WTC11 (cell line): ENCODE results near the gene KLLN.
"Not testable (repeated sequence)": the region's sequence is repeated elsewhere in the genome, so short reads cannot be mapped to it uniquely, and the experiment has no call there.

ENCODE experiments used
- E2F4 ChIP-seq: sonication (generic); formaldehyde crosslinking; IDR thresholded peaks from 2 replicates; pipeline ENCODE4 v1.8.1; 2022; ENCODE audit warnings: low read depth, mild to moderate bottlenecking, moderate library complexity, missing genetic modification reagents, borderline replicate concordance
- ESRRA ChIP-seq: sonication (generic); formaldehyde crosslinking; IDR thresholded peaks from 2 replicates; pipeline ENCODE4 v1.8.1; 2022; ENCODE audit warnings: mild to moderate bottlenecking, missing genetic modification reagents, borderline replicate concordance
- MAX ChIP-seq: sonication (generic); formaldehyde crosslinking; IDR thresholded peaks from 2 replicates; pipeline ENCODE4 v1.8.0; 2022; ENCODE audit warnings: mild to moderate bottlenecking, missing genetic modification reagents
- MLX ChIP-seq: sonication (generic); formaldehyde crosslinking; IDR thresholded peaks from 2 replicates; pipeline ENCODE4 v1.8.1; 2023; ENCODE audit warnings: mild to moderate bottlenecking, missing genetic modification reagents, moderate library complexity
- MYBL2 ChIP-seq: sonication (generic); formaldehyde crosslinking; IDR thresholded peaks from 2 replicates; pipeline ENCODE4 v1.8.1; 2023; ENCODE audit warnings: mild to moderate bottlenecking, moderate library complexity, missing genetic modification reagents
- NFATC4 ChIP-seq: fragments of 250-450 bp; sonication (Bioruptor Pico); IDR thresholded peaks from 2 replicates; pipeline ENCODE4 v1.9.0; 2021; ENCODE audit warnings: mild to moderate bottlenecking
- SMAD4 ChIP-seq: sonication (generic); formaldehyde crosslinking; IDR thresholded peaks from 2 replicates; pipeline ENCODE4 v1.8.0; 2022; ENCODE audit warnings: mild to moderate bottlenecking, missing genetic modification reagents
- TCF7 ChIP-seq: sonication (generic); formaldehyde crosslinking; IDR thresholded peaks from 2 replicates; pipeline ENCODE4 v1.8.0; 2022; ENCODE audit warnings: mild to moderate bottlenecking, low read depth, missing genetic modification reagents, moderate library complexity
- ZNF138 ChIP-seq: sonication (generic); formaldehyde crosslinking; conservative IDR thresholded peaks from 2 replicates; pipeline ENCODE4 v1.8.1; 2022; ENCODE audit warnings: mild to moderate bottlenecking, moderate library complexity, missing genetic modification reagents
- TF ChIP-seq, protein P1 (sequence below): sonication (generic); formaldehyde crosslinking; IDR thresholded peaks from 2 replicates; pipeline ENCODE4 v1.8.1; 2023; ENCODE audit warnings: mild to moderate bottlenecking, missing genetic modification reagents, moderate library complexity
- TF ChIP-seq, protein P2 (sequence below): sonication (generic); formaldehyde crosslinking; IDR thresholded peaks from 2 replicates; pipeline ENCODE4 v1.8.1; 2022; ENCODE audit warnings: low read depth, missing genetic modification reagents, borderline replicate concordance
- TF ChIP-seq, protein P3 (sequence below): fragments of 200-600 bp; IDR thresholded peaks from 2 replicates; pipeline ENCODE4 v1.8.0; 2022; ENCODE audit warnings: antibody characterized with exemption

GRCh38 chr10:87881373-87882059, 18.2 kb upstream of the KLLN start:
- TF ChIP-seq MYBL2; ESRRA (CRISPR knock-in tag); MLX (CRISPR knock-in tag); TCF7; ZNF138 (CRISPR knock-in tag); MAX (CRISPR knock-in tag); NFATC4 (CRISPR knock-in tag); E2F4; SMAD4 (CRISPR knock-in tag): not testable (repeated sequence)
- TF ChIP-seq, protein P1, sequence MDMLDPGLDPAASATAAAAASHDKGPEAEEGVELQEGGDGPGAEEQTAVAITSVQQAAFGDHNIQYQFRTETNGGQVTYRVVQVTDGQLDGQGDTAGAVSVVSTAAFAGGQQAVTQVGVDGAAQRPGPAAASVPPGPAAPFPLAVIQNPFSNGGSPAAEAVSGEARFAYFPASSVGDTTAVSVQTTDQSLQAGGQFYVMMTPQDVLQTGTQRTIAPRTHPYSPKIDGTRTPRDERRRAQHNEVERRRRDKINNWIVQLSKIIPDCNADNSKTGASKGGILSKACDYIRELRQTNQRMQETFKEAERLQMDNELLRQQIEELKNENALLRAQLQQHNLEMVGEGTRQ (CRISPR knock-in tag), result not testable (repeated sequence)
- TF ChIP-seq, protein P2, sequence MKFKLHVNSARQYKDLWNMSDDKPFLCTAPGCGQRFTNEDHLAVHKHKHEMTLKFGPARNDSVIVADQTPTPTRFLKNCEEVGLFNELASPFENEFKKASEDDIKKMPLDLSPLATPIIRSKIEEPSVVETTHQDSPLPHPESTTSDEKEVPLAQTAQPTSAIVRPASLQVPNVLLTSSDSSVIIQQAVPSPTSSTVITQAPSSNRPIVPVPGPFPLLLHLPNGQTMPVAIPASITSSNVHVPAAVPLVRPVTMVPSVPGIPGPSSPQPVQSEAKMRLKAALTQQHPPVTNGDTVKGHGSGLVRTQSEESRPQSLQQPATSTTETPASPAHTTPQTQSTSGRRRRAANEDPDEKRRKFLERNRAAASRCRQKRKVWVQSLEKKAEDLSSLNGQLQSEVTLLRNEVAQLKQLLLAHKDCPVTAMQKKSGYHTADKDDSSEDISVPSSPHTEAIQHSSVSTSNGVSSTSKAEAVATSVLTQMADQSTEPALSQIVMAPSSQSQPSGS, result not testable (repeated sequence)
- TF ChIP-seq, protein P3, sequence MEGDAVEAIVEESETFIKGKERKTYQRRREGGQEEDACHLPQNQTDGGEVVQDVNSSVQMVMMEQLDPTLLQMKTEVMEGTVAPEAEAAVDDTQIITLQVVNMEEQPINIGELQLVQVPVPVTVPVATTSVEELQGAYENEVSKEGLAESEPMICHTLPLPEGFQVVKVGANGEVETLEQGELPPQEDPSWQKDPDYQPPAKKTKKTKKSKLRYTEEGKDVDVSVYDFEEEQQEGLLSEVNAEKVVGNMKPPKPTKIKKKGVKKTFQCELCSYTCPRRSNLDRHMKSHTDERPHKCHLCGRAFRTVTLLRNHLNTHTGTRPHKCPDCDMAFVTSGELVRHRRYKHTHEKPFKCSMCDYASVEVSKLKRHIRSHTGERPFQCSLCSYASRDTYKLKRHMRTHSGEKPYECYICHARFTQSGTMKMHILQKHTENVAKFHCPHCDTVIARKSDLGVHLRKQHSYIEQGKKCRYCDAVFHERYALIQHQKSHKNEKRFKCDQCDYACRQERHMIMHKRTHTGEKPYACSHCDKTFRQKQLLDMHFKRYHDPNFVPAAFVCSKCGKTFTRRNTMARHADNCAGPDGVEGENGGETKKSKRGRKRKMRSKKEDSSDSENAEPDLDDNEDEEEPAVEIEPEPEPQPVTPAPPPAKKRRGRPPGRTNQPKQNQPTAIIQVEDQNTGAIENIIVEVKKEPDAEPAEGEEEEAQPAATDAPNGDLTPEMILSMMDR, result not testable (repeated sequence)
